GM12801 (cell line): ENCODE data around the gene SYT7.

ENCODE experiments used
- CTCF ChIP-seq: IDR thresholded peaks from one replicate; pipeline ENCODE4 v1.5.1; 2011; ENCODE audit warnings: control low read depth; ENCODE audit not compliant: insufficient read length; ENCODE audit errors: extremely low read depth

Gene SYT7

GRCh38 chr11:61532134-61533038 is 48.5 kb downstream of the SYT7 start:
- no peak for TF ChIP-seq CTCF

GRCh38 chr11:61531044-61531443 is 49.8 kb downstream of the SYT7 start:
- no peak for TF ChIP-seq CTCF

- no peak for TF ChIP-seq CTCF
Observed at GRCh38 chr11:61529537-61530225, 51.2 kb downstream of the SYT7 start.

GRCh38 chr11:61528114-61528513 is 52.8 kb downstream of the SYT7 start:
- TF ChIP-seq CTCF: no peak

GRCh38 chr11:61526956-61527731 is 53.7 kb downstream of the SYT7 start:
- TF ChIP-seq CTCF: no peak

GRCh38 chr11:61526229-61526628 is 54.6 kb downstream of the SYT7 start:
- TF ChIP-seq CTCF: no peak

GRCh38 chr11:61524963-61525587 is 55.8 kb downstream of the SYT7 start:
- TF ChIP-seq CTCF: no peak
